22Rv1 (cell line): Measurements from ENCODE around the gene MCRS1.

ENCODE experiments used
- CTCF ChIP-seq: fragments of 450-650 bp; IDR thresholded peaks from 2 replicates; pipeline ENCODE4 v1.5.1; 2017; ENCODE audit warnings: mild to moderate bottlenecking
- ZFX ChIP-seq: fragments of 450-650 bp; IDR thresholded peaks from 2 replicates; pipeline ENCODE4 v1.6.1; 2017; ENCODE audit warnings: antibody characterized with exemption, borderline replicate concordance

GRCh38 chr12:49536526-49537071 lies 31.3 kb downstream of the MCRS1 start:
- TF ChIP-seq CTCF (no peak), ZFX (no peak)
